GM12878 (cell line): ENCODE results near the gene TCF4. TPM values are rescaled to one million over a fixed set of nuclear protein-coding genes. Genes with fewer than 3 reads are reported as not detected.

ENCODE experiments used
- CHD4 ChIP-seq: fragments of 200-600 bp; sonication (generic); IDR thresholded peaks from 2 replicates; pipeline ENCODE4 v1.6.1; 2016; ENCODE audit warnings: mild to moderate bottlenecking
- E2F8 ChIP-seq: fragments of 450-650 bp; IDR thresholded peaks from 2 replicates; pipeline ENCODE4 v1.6.1; 2018; ENCODE audit warnings: mild to moderate bottlenecking, low read depth, moderate library complexity; ENCODE audit not compliant: partially characterized antibody
- EP300 ChIP-seq, 2 experiments: fragments of 150-350 bp in 1 of 2; IDR thresholded peaks; 2 replicates each; pipeline ENCODE4 v1.6.1; 2011 to 2012; ENCODE audit warnings: low read depth in 2 of 2, low read length in 2 of 2, borderline replicate concordance in 1 of 2, improper control_type of control experiment in 1 of 2, inconsistent platforms in 1 of 2; ENCODE audit not compliant: control insufficient read depth in 1 of 2
- GATAD2B ChIP-seq: fragments of 450-650 bp; conservative IDR thresholded peaks from 2 replicates; pipeline ENCODE4 v1.6.1; 2017; ENCODE audit warnings: low read depth, mild to moderate bottlenecking, moderate library complexity
- HCFC1 ChIP-seq: fragments of 150-350 bp; IDR thresholded peaks from 2 replicates; pipeline ENCODE4 v1.6.1; 2014; ENCODE audit warnings: low read length
- HSF1 ChIP-seq: fragments of 150-350 bp; IDR thresholded peaks from 2 replicates; pipeline ENCODE4 v1.6.1; 2014; ENCODE audit warnings: mild to moderate bottlenecking, low read depth, low read length
- IKZF2 ChIP-seq, 2 experiments: fragments of 450-650 bp; IDR thresholded peaks; 2 replicates each; pipeline ENCODE4 v1.6.1; 2017; ENCODE audit warnings: mild to moderate bottlenecking in 2 of 2, moderate library complexity in 2 of 2
- KDM1A ChIP-seq: fragments of 200-600 bp; sonication (generic); IDR thresholded peaks from 2 replicates; pipeline ENCODE4 v1.6.1; 2016; ENCODE audit warnings: borderline replicate concordance
- MLLT1 ChIP-seq: fragments of 450-650 bp; IDR thresholded peaks from 2 replicates; pipeline ENCODE4 v1.6.1; 2016; ENCODE audit warnings: mild to moderate bottlenecking
- POU2F2 ChIP-seq: IDR thresholded peaks from 3 replicates; pipeline ENCODE4 v1.6.1; 2011; ENCODE audit warnings: low read depth, mild to moderate bottlenecking, low read length, borderline replicate concordance
- RUNX3 ChIP-seq: IDR thresholded peaks from 2 replicates; pipeline ENCODE4 v1.6.1; 2012; ENCODE audit warnings: low read length, inconsistent platforms
- SMC3 ChIP-seq: IDR thresholded peaks from 2 replicates; pipeline ENCODE4 v1.6.1; 2011; ENCODE audit warnings: low read length, improper control_type of control experiment, borderline replicate concordance
- TBL1XR1 ChIP-seq: IDR thresholded peaks from 2 replicates; pipeline ENCODE4 v1.6.1; 2012; ENCODE audit warnings: low read depth, low read length, improper control_type of control experiment
- YBX1 ChIP-seq: fragments of 450-650 bp; IDR thresholded peaks from 2 replicates; pipeline ENCODE4 v1.6.1; 2016; ENCODE audit warnings: antibody characterized with exemption
- YY1 ChIP-seq: IDR thresholded peaks from 2 replicates; pipeline ENCODE4 v1.6.1; 2011; ENCODE audit warnings: low read depth, mild to moderate bottlenecking, low read length
- ZZZ3 ChIP-seq: IDR thresholded peaks from 2 replicates; pipeline ENCODE4 v1.6.1; 2011; ENCODE audit warnings: low read depth; ENCODE audit not compliant: control insufficient read depth, insufficient read length
- polyA plus RNA-seq, 11 experiments: library from polyadenylated mRNA; depleted of rRNA in 4 of 11; unstranded in 6 of 11; stranded (reverse) in 5 of 11; fragments of >200 nt; fragmentation: Nextera tagmentation in 4 of 11; fragmentation: Illumina TruSeq in 1 of 11; extraction: Ambion mirVana in 4 of 11; extraction: Trizol in 1 of 11; gene quantifications; 1 replicate in 1 of 11; 2 replicates in 10 of 11; pipeline versions ENCODE4 v1.2.1 to v1.2.3, GENCODE V29; 2011 to 2016; ENCODE audit warnings: inconsistent platforms in 2 of 11, missing spikeins in 2 of 11, low read depth in 1 of 11
- total RNA-seq, 4 experiments: library from RNA; depleted of rRNA in 3 of 4; stranded (reverse); fragments of >200 nt in 3 of 4; fragmentation: Illumina TruSeq in 1 of 4; extraction: Trizol in 1 of 4; gene quantifications; 2 replicates each; pipeline versions ENCODE4 v1.2.1 to v1.2.3, GENCODE V29; 2013 to 2021
- TF ChIP-seq, protein P1 (sequence below): fragments of 450-650 bp; IDR thresholded peaks from 2 replicates; pipeline ENCODE4 v1.6.1; 2017; ENCODE audit warnings: low read depth, mild to moderate bottlenecking, moderate library complexity
- TF ChIP-seq, protein P2 (sequence below): IDR thresholded peaks from 2 replicates; pipeline ENCODE4 v1.6.1; 2011; ENCODE audit warnings: low read depth, low read length, improper control_type of control experiment, borderline replicate concordance

Gene TCF4
- total and polyA plus RNA-seq, 10 of the 15 experiments (the other 5 are each of a cell fraction or from before 2014, with no cell fraction given): 15.2 to 94.0 (median 31.5) TPM

DNA sequence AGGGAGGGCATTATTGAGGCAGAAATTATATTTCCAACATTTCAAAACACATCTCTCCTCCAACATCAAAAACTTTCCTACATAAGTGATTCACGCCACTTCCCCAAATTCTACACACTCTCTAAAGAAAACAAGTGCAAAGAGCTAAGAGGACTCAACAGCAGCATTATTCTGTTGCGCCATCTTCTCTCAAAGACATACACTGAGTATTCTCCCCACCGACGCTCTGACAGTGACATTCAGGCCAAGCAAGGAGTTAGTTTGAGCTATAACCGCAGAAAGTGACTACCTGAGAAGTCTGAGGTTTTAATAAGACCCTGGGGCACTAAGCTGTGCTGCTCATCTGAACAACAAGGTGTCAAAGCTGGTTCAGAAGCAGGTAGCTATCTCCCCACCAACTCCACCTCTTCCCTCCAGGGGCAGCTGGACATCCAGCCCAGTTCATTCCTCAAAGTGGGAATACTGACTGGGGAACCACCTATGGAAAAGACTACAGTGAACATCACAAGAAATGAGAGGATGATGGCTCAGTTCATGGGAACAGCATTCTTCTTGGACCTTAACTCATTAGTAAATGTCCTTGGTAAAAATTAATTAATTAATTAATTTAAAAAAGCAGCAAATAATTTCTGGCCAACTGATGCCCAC, 319.2 kb downstream of the TCF4 start (continued):
- TF ChIP-seq E2F8 (no peak), IKZF2 (IDR thresholded peaks at IDR 0.05) (peak; percentile 97 to 98), HSF1 (no peak), POU2F2 (peak; percentile 30; the same call in 1 of the 3 replicates), YY1 (0 out of 2 replicates have a peak, but pooled peaks have one; percentile 69), SMC3 (no peak), GATAD2B (0 out of 2 replicates have a peak, but pooled peaks have one; percentile 17), CHD4 (no peak), MLLT1 (no peak; the same call in 1 of the 2 replicates), TBL1XR1 (peak; percentile 29; the same call in 1 of the 2 replicates), YBX1 (no peak), EP300 (IDR thresholded peaks at IDR 0.05; ENCODE audit: borderline replicate concordance in 1 of 2, control insufficient read depth in 1 of 2, low read depth in 2 of 2, low read length in 2 of 2) (peak in 1 of 2 experiments; percentile 30; a peak in 1 of 4 replicates), KDM1A (no peak), ZZZ3 (no peak), RUNX3 (peak; percentile 95), HCFC1 (no peak)
- TF ChIP-seq, protein P1, sequence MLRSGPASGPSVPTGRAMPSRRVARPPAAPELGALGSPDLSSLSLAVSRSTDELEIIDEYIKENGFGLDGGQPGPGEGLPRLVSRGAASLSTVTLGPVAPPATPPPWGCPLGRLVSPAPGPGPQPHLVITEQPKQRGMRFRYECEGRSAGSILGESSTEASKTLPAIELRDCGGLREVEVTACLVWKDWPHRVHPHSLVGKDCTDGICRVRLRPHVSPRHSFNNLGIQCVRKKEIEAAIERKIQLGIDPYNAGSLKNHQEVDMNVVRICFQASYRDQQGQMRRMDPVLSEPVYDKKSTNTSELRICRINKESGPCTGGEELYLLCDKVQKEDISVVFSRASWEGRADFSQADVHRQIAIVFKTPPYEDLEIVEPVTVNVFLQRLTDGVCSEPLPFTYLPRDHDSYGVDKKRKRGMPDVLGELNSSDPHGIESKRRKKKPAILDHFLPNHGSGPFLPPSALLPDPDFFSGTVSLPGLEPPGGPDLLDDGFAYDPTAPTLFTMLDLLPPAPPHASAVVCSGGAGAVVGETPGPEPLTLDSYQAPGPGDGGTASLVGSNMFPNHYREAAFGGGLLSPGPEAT: peak; percentile 38
- TF ChIP-seq, protein P2, sequence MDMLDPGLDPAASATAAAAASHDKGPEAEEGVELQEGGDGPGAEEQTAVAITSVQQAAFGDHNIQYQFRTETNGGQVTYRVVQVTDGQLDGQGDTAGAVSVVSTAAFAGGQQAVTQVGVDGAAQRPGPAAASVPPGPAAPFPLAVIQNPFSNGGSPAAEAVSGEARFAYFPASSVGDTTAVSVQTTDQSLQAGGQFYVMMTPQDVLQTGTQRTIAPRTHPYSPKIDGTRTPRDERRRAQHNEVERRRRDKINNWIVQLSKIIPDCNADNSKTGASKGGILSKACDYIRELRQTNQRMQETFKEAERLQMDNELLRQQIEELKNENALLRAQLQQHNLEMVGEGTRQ: no peak
